ENCODE results near the gene KRTAP19-8. TPM values are rescaled to one million over a fixed set of nuclear protein-coding genes. Genes with fewer than 3 reads are reported as not detected.

The KRTAP19-8 gene
- polyA plus RNA-seq (2012; ENCODE audit: insufficient read depth, insufficient read length), result not detected

- DNase-seq (ENCODE audit: low read depth, low spot score), result no peak
- no peak within 1 kb of the TSS for H3K4me3 ChIP-seq (ENCODE audit: low read length)
Measured at GRCh38 chr21:31038376-31038775, at the start of gene KRTAP19-8. KRTAP19-8 (minus strand) TSS chr21:31038476; CDS start chr21:31038443, 33 bp downstream.

- no peak for DNase-seq (ENCODE audit: low read depth, low spot score)
- H3K4me3 ChIP-seq (ENCODE audit: low read length), result no peak overlapping the region
Measured at GRCh38 chr21:31087639-31088473, 49.6 kb upstream of the KRTAP19-8 start.

GRCh38 chr21:31084689-31085088, 46.4 kb upstream of the KRTAP19-8 start:
- no peak for DNase-seq (ENCODE audit: low read depth, low spot score)
- H3K4me3 ChIP-seq (ENCODE audit: low read length), result no peak overlapping the region

- no peak for DNase-seq (ENCODE audit: low read depth, low spot score)
Measured at GRCh38 chr21:31078796-31079195, 40.5 kb upstream of the KRTAP19-8 start.

GRCh38 chr21:31078216-31078615, 39.9 kb upstream of the KRTAP19-8 start:
- no peak overlapping the region for H3K4me3 ChIP-seq (ENCODE audit: low read length)
- DNase-seq (ENCODE audit: low read depth, low spot score), result no peak

More at GRCh38 chr21:31078796-31079195, 40.5 kb upstream of the KRTAP19-8 start:
- no peak overlapping the region for H3K4me3 ChIP-seq (ENCODE audit: low read length)

- no peak for DNase-seq (ENCODE audit: low read depth, low spot score)
- no peak overlapping the region for H3K4me3 ChIP-seq (ENCODE audit: low read length)
Measured at GRCh38 chr21:31075848-31076247, 37.6 kb upstream of the KRTAP19-8 start.

GRCh38 chr21:31072533-31072932, 34.3 kb upstream of the KRTAP19-8 start:
- no peak for DNase-seq (ENCODE audit: low read depth, low spot score)
- H3K4me3 ChIP-seq (ENCODE audit: low read length), result no peak overlapping the region

GRCh38 chr21:31064803-31065202, 26.5 kb upstream of the KRTAP19-8 start:
- no peak overlapping the region for H3K4me3 ChIP-seq (ENCODE audit: low read length)
- DNase-seq (ENCODE audit: low read depth, low spot score), result no peak

GRCh38 chr21:31052489-31053142, 14.3 kb upstream of the KRTAP19-8 start:
- DNase-seq (ENCODE audit: low read depth, low spot score), result peak; percentile 22
- H3K4me3 ChIP-seq (ENCODE audit: low read length), result no peak overlapping the region

- no peak overlapping the region for H3K4me3 ChIP-seq (ENCODE audit: low read length)
- no peak for DNase-seq (ENCODE audit: low read depth, low spot score)
Measured at GRCh38 chr21:31050577-31051157, 12.4 kb upstream of the KRTAP19-8 start.

GRCh38 chr21:31045841-31046240, 7.6 kb upstream of the KRTAP19-8 start:
- no peak overlapping the region for H3K4me3 ChIP-seq (ENCODE audit: low read length)
- no peak for DNase-seq (ENCODE audit: low read depth, low spot score)

- no peak overlapping the region for H3K4me3 ChIP-seq (ENCODE audit: low read length)
- no peak for DNase-seq (ENCODE audit: low read depth, low spot score)
Measured at GRCh38 chr21:31043471-31043870, 5.2 kb upstream of the KRTAP19-8 start.

GRCh38 chr21:31042080-31042464, 3.8 kb upstream of the KRTAP19-8 start:
- H3K4me3 ChIP-seq (ENCODE audit: low read length), result no peak overlapping the region
- no peak for DNase-seq (ENCODE audit: low read depth, low spot score)

- no peak for DNase-seq (ENCODE audit: low read depth, low spot score)
- H3K4me3 ChIP-seq (ENCODE audit: low read length), result no peak overlapping the region
Measured at GRCh38 chr21:31041295-31042079, 3.2 kb upstream of the KRTAP19-8 start.

GRCh38 chr21:31034378-31034777, 3.9 kb downstream of the KRTAP19-8 start:
- DNase-seq (ENCODE audit: low read depth, low spot score), result no peak

GRCh38 chr21:31030367-31031106, 7.7 kb downstream of the KRTAP19-8 start:
- H3K4me3 ChIP-seq (ENCODE audit: low read length), result no peak overlapping the region
- DNase-seq (ENCODE audit: low read depth, low spot score), result no peak

More at GRCh38 chr21:31034378-31034777, 3.9 kb downstream of the KRTAP19-8 start:
- no peak overlapping the region for H3K4me3 ChIP-seq (ENCODE audit: low read length)

GRCh38 chr21:31023680-31024079, 14.6 kb downstream of the KRTAP19-8 start:
- no peak for DNase-seq (ENCODE audit: low read depth, low spot score)
- H3K4me3 ChIP-seq (ENCODE audit: low read length), result no peak overlapping the region

GRCh38 chr21:31022306-31022705, 16.0 kb downstream of the KRTAP19-8 start:
- H3K4me3 ChIP-seq (ENCODE audit: low read length), result no peak overlapping the region
- DNase-seq (ENCODE audit: low read depth, low spot score), result no peak

GRCh38 chr21:31018232-31018631, 20.0 kb downstream of the KRTAP19-8 start:
- DNase-seq (ENCODE audit: low read depth, low spot score), result no peak
- H3K4me3 ChIP-seq (ENCODE audit: low read length), result no peak overlapping the region

All from Jurkat, Clone E6-1 (cell line).